OCI-LY1 (cell line): Measurements from ENCODE around the gene TMEM190.

Experiments
- H2AFZ ChIP-seq: fragments of 200-600 bp; sonication (generic), shearing (Covaris generic); 2 replicates; pipeline ENCODE4 v1.6.0; 2014; ENCODE audit warnings: antibody characterized with exemption, mild to moderate bottlenecking, low read length
- H3F3A ChIP-seq: fragments of 200-600 bp; sonication (generic), shearing (Covaris generic); 2 replicates; pipeline ENCODE4 v1.6.0; 2014; ENCODE audit warnings: mild to moderate bottlenecking, antibody characterized with exemption, low read length, moderate library complexity; ENCODE audit not compliant: insufficient read depth
- H3K27ac ChIP-seq: fragments of 200-600 bp; sonication (generic); 2 replicates; pipeline ENCODE4 v1.5.1; 2014; ENCODE audit warnings: low read length, mixed run types, mild to moderate bottlenecking, low read depth; ENCODE audit not compliant: poor library complexity, severe bottlenecking
- H3K27me3 ChIP-seq: fragments of 200-600 bp; sonication (generic); 2 replicates; pipeline ENCODE4 v1.6.0; 2014; ENCODE audit warnings: antibody characterized with exemption, mild to moderate bottlenecking, low read length, moderate library complexity; ENCODE audit not compliant: insufficient read depth
- H3K36me3 ChIP-seq: fragments of 200-600 bp; sonication (generic); 2 replicates; pipeline ENCODE4 v1.6.1; 2014; ENCODE audit warnings: mild to moderate bottlenecking, antibody characterized with exemption, low read length, moderate library complexity, mixed read lengths; ENCODE audit not compliant: insufficient read depth
- H3K4me1 ChIP-seq: fragments of 200-600 bp; sonication (generic); 2 replicates; pipeline ENCODE4 v1.5.1; 2014; ENCODE audit warnings: mild to moderate bottlenecking, low read length, moderate library complexity; ENCODE audit not compliant: insufficient read depth, severe bottlenecking
- H3K4me2 ChIP-seq: fragments of 200-600 bp; sonication (generic), shearing (Covaris generic); 2 replicates; pipeline ENCODE4 v1.6.1; 2014; ENCODE audit warnings: low read length
- H3K4me3 ChIP-seq: fragments of 200-600 bp; sonication (generic); 2 replicates; pipeline ENCODE4 v1.5.1; 2014; ENCODE audit warnings: low read length, low read depth, mild to moderate bottlenecking, mixed read lengths; ENCODE audit not compliant: poor library complexity, severe bottlenecking
- H3K79me2 ChIP-seq: fragments of 200-600 bp; shearing (Covaris generic); 2 replicates; pipeline ENCODE4 v1.6.1; 2016; ENCODE audit warnings: mixed run types, low read length, mixed read lengths; ENCODE audit not compliant: insufficient read depth
- H3K9ac ChIP-seq: fragments of 200-600 bp; sonication (generic), shearing (Covaris generic); 2 replicates; pipeline ENCODE4 v1.6.1; 2014; ENCODE audit warnings: mild to moderate bottlenecking, low read length, mixed read lengths
- H3K9me2 ChIP-seq: fragments of 200-600 bp; sonication (generic), shearing (Covaris generic); 2 replicates; pipeline ENCODE4 v1.6.1; 2014; ENCODE audit warnings: low read depth, mild to moderate bottlenecking, low read length, mixed read lengths
- H3K9me3 ChIP-seq: fragments of 200-600 bp; shearing (Covaris generic); 2 replicates; pipeline ENCODE4 v1.6.1; 2014; ENCODE audit warnings: low read length, mixed read lengths
- H4K20me1 ChIP-seq: fragments of 200-600 bp; sonication (generic), shearing (Covaris generic); 2 replicates; pipeline ENCODE4 v1.6.0; 2016; ENCODE audit warnings: mild to moderate bottlenecking, low read length; ENCODE audit not compliant: insufficient read depth
- EZH2 ChIP-seq: fragments of 200-600 bp; sonication (generic), shearing (Covaris generic); IDR thresholded peaks from 2 replicates; pipeline ENCODE4 v1.8.0; 2017; ENCODE audit warnings: borderline replicate concordance, mixed run types, mild to moderate bottlenecking, antibody characterized with exemption, low read length, moderate library complexity, mixed read lengths
- TF ChIP-seq, protein P1 (sequence below): fragments of 200-600 bp; sonication (generic), shearing (Covaris generic); IDR thresholded peaks from 2 replicates; pipeline ENCODE4 v1.5.1; 2017; ENCODE audit warnings: mild to moderate bottlenecking, antibody characterized with exemption, low read length, moderate library complexity, mixed read lengths

TMEM190 gene

DNA sequence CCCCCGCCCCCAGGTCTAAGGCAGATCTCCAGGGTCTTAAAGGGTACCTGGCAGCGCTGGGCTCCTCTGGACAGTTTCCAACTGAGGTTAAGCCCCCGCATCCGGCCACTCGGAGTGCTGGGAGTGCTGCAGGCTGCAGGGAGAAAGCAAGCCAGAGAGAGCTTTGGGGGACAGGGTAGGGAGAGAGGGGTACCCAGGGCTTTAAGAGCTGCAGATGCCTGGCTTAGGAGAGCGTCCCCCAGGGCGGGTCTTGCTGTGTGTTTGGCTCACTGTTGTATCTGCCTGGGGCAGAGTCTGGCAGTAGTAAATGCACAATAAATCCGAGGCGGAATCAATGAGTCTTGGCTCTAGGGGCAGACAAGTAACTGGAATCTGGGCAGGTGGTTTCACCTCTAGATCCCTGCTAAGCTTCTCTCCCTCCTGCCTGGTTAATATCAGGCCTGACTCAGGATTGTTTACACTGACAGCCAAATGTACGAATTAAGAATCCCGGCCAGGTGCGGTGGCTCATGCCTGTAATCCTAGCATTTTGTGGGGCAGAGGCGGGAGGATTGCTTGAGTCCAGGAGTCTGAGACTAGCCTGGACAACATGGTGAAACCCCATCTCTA, 21.3 kb upstream of the TMEM190 start:
- Histone ChIP-seq H3K79me2 (no peaks in the 10 kb centered on the region), H2AFZ (no peak overlapping the region), H3K9me3 (no peaks in the 10 kb centered on the region), H3K9me2 (no peaks in the 10 kb centered on the region), H4K20me1 (no peaks in the 10 kb centered on the region), H3K36me3 (no peaks in the 10 kb centered on the region), H3F3A (no peaks in the 10 kb centered on the region), H3K27me3 (peaks cover 7% of the 10 kb centered on the region), H3K4me2 (no peak overlapping the region), H3K9ac (no peak overlapping the region), H3K27ac (no peak overlapping the region), H3K4me1 (peaks cover 7% of the 10 kb centered on the region), H3K4me3 (no peak overlapping the region)
- TF ChIP-seq, protein P1, sequence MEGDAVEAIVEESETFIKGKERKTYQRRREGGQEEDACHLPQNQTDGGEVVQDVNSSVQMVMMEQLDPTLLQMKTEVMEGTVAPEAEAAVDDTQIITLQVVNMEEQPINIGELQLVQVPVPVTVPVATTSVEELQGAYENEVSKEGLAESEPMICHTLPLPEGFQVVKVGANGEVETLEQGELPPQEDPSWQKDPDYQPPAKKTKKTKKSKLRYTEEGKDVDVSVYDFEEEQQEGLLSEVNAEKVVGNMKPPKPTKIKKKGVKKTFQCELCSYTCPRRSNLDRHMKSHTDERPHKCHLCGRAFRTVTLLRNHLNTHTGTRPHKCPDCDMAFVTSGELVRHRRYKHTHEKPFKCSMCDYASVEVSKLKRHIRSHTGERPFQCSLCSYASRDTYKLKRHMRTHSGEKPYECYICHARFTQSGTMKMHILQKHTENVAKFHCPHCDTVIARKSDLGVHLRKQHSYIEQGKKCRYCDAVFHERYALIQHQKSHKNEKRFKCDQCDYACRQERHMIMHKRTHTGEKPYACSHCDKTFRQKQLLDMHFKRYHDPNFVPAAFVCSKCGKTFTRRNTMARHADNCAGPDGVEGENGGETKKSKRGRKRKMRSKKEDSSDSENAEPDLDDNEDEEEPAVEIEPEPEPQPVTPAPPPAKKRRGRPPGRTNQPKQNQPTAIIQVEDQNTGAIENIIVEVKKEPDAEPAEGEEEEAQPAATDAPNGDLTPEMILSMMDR: no peak
- TF ChIP-seq EZH2: no peak

DNA sequence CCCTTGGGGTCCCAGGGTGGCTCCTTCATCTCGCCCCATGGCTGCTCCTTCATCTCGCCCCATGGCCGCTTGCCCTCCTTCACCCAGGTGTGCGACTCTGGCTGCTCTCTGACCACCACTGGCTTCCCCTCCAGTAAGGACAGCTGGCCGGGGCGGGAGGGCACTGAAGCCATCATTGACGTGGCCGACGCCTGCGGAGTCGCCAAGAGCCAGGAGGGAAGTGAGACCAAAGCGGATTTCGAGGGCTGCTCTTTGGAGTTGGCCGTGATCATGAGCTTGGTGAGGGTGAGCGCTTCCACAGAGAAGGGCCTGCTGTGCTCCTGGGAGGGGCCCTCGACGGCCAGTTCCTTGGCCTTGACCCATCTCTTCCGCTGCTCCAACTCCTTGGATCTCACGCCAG, 18.1 kb upstream of the TMEM190 start:
- H3K27me3 ChIP-seq: no peaks in the 10 kb centered on the region; the same call in 1 of the 2 replicates
- H3K4me2 ChIP-seq: no peak overlapping the region
- H2AFZ ChIP-seq: no peak overlapping the region
- no peak overlapping the region for H3K27ac ChIP-seq
- no peaks in the 10 kb centered on the region for H3K9me3 ChIP-seq
- no peaks in the 10 kb centered on the region for H4K20me1 ChIP-seq
- no peaks in the 10 kb centered on the region for H3K79me2 ChIP-seq
- H3K4me3 ChIP-seq: no peak overlapping the region
- peaks cover 3% of the 10 kb centered on the region for H3K4me1 ChIP-seq
- H3K36me3 ChIP-seq: no peaks in the 10 kb centered on the region
- TF ChIP-seq, protein P1: no peak
- no peak for TF ChIP-seq EZH2
- no peaks in the 10 kb centered on the region for H3F3A ChIP-seq
- no peaks in the 10 kb centered on the region for H3K9me2 ChIP-seq
- H3K9ac ChIP-seq: no peak overlapping the region

DNA sequence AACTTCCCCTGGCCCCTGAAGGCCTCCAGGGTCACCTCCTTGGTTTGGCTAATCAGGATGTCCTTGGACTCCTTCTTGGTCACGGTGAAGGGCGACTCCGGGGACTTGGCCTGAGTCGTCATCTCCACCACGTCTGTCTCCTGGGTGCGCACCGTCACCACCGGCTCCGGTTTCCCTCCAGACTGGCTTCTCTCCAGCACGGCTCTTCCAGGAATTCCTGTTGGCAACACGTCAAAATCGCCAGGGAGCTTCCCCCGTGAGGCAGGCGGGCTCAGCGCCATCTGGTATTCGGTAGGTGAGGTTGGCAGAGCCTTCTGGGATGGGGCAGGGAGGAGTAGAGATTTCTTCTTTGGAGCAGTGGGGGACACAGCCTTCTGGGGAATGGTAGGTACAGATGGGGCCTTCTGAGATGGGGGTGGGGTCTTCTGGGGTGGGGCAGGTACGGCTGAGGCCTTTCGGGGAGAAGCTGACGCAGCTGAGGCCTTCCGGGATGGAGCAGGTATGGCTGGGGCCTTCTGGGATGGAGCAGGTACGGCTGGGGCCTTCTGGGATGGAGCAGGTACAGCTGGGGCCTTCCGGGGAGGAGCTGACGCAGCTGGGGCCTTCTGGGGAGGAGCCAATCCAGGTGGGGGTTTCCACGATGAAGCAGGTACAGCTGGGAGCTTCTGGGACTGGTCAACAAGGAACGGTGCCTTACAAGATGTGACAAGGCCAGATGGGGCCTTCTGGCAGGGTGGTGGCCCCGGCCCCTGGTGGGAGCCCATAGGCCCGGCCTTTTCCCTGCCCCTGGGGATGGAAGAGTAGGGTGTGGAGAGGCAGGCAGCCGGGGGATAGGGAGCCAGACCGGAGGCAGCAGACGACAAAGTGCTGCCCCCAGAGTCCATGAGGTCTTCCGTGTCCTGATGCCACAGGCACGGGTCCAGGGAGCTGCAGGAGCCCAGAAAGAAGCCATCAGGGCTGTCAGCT, 17.4 kb upstream of the TMEM190 start:
- Histone ChIP-seq H3K4me2 (no peak overlapping the region), H3K36me3 (no peaks in the 10 kb centered on the region), H3F3A (no peaks in the 10 kb centered on the region), H3K9ac (no peak overlapping the region), H3K9me2 (no peaks in the 10 kb centered on the region), H4K20me1 (no peaks in the 10 kb centered on the region), H3K27ac (no peak overlapping the region), H3K4me1 (no peaks in the 10 kb centered on the region), H3K9me3 (no peaks in the 10 kb centered on the region), H3K4me3 (no peak overlapping the region), H2AFZ (no peak overlapping the region), H3K79me2 (no peaks in the 10 kb centered on the region), H3K27me3 (peaks cover 4% of the 10 kb centered on the region; the same call in 1 of the 2 replicates)
- TF ChIP-seq, protein P1: no peak
- TF ChIP-seq EZH2: no peak
